Psoas muscle (tissue), 8 donors: ENCODE results near the gene TOR4A. TPM values are rescaled to one million over a fixed set of nuclear protein-coding genes. Genes with fewer than 3 reads are reported as not detected.

Source experiments
- ATAC-seq, 4 donors: fragments of 200-7000 bp; cut with Tn5 transposase; one replicate each; pipeline ENCODE4 v1.9.1; 2020; ENCODE audit warnings: moderate library complexity in 3 of 4, mild to moderate bottlenecking in 2 of 4
- DNase-seq, 2 donors: peaks; one replicate each; pipeline ENCODE4 v3.0.0-alpha.2; 2020
- H3K27ac ChIP-seq: fragments of 200-600 bp; one replicate; pipeline ENCODE4 v1.8.0; 2022
- H3K27me3 ChIP-seq, 3 donors: fragments of 200-600 bp in 1 of 3; one replicate each; pipeline versions ENCODE4 v1.6.1 to v1.8.0; 2013 to 2022; ENCODE audit warnings: low read length in 2 of 3, mild to moderate bottlenecking in 2 of 3, moderate library complexity in 1 of 3; ENCODE audit not compliant: insufficient read depth in 3 of 3
- H3K36me3 ChIP-seq, 2 donors: fragments of 200-600 bp in 1 of 2; one replicate each; pipeline versions ENCODE4 v1.6.1 to v1.8.0; 2013 to 2022; ENCODE audit warnings: low read depth in 1 of 2, mild to moderate bottlenecking in 1 of 2, moderate library complexity in 1 of 2; ENCODE audit not compliant: insufficient read depth in 1 of 2
- H3K4me1 ChIP-seq: fragments of 200-600 bp; one replicate; pipeline ENCODE4 v1.8.0; 2022
- H3K4me3 ChIP-seq: fragments of 200-600 bp; one replicate; pipeline ENCODE4 v1.8.0; 2022; ENCODE audit warnings: mild to moderate bottlenecking
- H3K9me3 ChIP-seq: fragments of 200-600 bp; one replicate; pipeline ENCODE4 v1.8.0; 2022
- CTCF ChIP-seq: fragments of 200-600 bp; IDR thresholded peaks from one replicate; pipeline ENCODE4 v1.8.0; 2022; ENCODE audit warnings: antibody characterized with exemption
- WGBS, 3 donors: extraction: QIAGEN DNeasy Blood & Tissue Kit; methylation state at CpG; one replicate each; pipeline versions ENCODE4 v1.1.6 to v1.1.7; 2013; 5-methylcytosine and 5-hydroxymethylcytosine counted together
- intact Hi-C, 2 donors: fragments of 100-400 bp; cut with DNase I; formaldehyde crosslinking; loops; one replicate each; pipeline versions ENCODE4 v1.11.0 to v1.14.2; 2022
- polyA plus RNA-seq, 3 donors: library from polyadenylated mRNA; stranded (reverse); fragments of 200-250 nt; gene quantifications; one replicate each; pipeline ENCODE4 v1.2.3, GENCODE V29; 2013
- total RNA-seq, 4 donors: library from RNA; stranded (reverse); fragmentation: NEBNext Ultra II Directional in 2 of 4; extraction: Animal tissue kit (Norgen Biotek cat#: 25700) in 2 of 4; gene quantifications; one replicate each; pipeline versions ENCODE4 v1.2.1 to v1.2.4, GENCODE V29; 2021 to 2023
- donor health status: healthy with polysubstance abuse.
- donor health status: DM: no; HTN: no; CAD: no; lungs with moderate emphysema.
- donor health status: Bipolar disorder and iron deficiency.
- donor health status: healthy.
- donor health status: DM: yes; HTN: yes; CAD: no.
- donor health status: DM: no; HTN: no; CAD: no.
- donor health status: DM: no; HTN: no; CAD: no.
- donor health status: DM: yes; HTN: yes; CAD: no.

The TOR4A gene
- total and polyA plus RNA-seq, 7 donors, result 0.77 to 2.3 (median 2.1) TPM

DNA sequence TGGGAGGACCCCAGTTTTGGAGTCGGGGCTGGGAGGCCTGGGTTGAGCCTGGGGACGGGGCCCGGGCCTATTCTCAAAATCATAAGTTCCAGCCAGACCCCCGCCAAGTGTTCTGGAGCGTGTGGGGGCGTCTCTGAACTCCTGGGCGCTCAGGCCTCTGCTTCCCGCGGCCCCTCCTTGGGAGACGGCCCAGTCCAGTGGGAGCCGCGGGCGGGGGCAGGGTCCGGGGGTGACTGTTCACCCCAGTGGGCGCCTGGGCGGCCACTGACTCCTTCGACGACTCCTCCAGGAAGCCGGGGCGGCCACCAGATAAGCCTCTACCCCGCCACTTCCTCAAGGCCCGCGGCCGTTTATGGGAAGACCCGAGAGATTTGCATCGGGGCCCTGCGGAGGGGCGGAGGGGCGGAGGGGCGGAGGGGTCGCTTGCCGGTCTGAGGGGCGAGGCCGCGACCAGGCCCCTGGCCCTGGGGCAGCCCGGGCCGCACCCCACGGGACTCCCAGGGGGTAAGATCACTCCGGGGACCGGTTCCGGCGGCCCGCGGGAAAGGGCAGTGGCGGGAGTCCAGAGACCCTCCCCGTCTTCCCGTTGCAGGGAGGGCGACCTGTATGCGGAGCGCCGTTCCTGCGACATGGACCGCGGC is 655 bp downstream of the TOR4A start:
- H3K27me3 ChIP-seq, result peaks cover 0 to 48% (median 18%) of the 10 kb centered on the region in 3 donors
- DNase-seq (peak in 1 of 2 donors; percentile 37), ATAC-seq (peak in 1 of 4 donors; percentile 19)
- peak overlapping the region; percentile 62 for H3K4me3 ChIP-seq
- WGBS, 3 donors, result 12 to 33% (median 16%) methylated on average over 25 to 54 of the region's 54 CpGs
- TF ChIP-seq CTCF, result no peak
- peak overlapping the region; percentile 75 for H3K27ac ChIP-seq
- H3K36me3 ChIP-seq, result peaks cover 0 to 3% of the 10 kb centered on the region in 2 donors
- peaks cover 30% of the 10 kb centered on the region for H3K4me1 ChIP-seq
- intact Hi-C loops, result no loop called here
- no peaks in the 10 kb centered on the region for H3K9me3 ChIP-seq

DNA sequence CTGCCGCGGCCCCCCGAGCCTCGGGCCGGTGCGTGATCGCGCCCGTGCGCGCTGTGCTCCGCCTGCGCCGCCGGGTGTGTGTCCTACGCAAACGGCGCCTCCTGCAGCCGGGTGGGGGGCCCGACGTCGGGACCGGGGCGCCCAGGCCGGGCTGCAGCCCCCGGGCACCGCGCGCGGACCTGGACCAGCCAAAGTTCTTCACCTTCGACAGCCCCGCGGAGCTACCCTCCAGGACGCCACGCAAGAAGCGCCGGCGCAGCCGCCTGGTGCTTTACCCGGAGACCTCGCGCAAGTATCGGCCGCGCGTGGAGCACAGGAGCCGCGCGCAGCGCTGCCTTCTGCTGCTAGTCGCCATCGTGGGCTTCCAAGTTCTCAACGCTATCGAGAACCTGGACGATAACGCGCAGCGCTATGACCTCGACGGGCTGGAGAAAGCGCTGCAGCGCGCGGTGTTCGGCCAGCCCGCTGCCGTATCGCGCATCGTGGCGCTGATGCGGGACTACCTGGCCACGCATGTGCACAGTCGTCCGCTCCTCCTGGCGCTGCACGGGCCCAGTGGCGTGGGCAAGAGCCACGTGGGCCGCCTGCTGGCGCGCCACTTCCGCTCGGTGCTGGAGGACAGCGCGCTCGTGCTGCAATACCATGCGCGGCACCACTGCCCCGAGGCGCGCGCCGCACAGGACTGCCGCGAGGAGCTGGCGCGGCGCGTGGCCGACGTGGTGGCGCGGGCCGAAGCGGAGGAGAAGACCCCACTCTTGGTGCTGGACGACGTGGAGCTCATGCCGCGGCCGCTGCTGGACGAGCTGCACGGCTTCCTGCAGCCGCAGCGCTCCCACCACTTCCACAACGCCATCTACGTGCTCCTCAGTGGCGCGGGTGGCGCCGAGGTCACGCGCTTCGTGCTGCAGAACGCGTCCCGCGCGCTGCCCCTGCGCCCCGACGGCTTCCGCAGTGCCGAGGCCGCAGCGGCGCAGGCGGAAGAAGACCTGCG is 1.5 kb downstream of the TOR4A start:
- no peak overlapping the region for H3K27ac ChIP-seq
- ATAC-seq, result no peak
- H3K36me3 ChIP-seq, result no peaks in the 10 kb centered on the region
- peaks cover 0 to 48% (median 16%) of the 10 kb centered on the region in 3 donors for H3K27me3 ChIP-seq
- TF ChIP-seq CTCF, result no peak
- peaks cover 30% of the 10 kb centered on the region for H3K4me1 ChIP-seq
- WGBS, 3 donors, result 62 to 77% (median 76%) methylated on average over 119 to 139 of the region's 139 CpGs
- peak overlapping the region; percentile 62 for H3K4me3 ChIP-seq
- no peak for DNase-seq
- intact Hi-C loops, result no loop called here
- H3K9me3 ChIP-seq, result no peaks in the 10 kb centered on the region

DNA sequence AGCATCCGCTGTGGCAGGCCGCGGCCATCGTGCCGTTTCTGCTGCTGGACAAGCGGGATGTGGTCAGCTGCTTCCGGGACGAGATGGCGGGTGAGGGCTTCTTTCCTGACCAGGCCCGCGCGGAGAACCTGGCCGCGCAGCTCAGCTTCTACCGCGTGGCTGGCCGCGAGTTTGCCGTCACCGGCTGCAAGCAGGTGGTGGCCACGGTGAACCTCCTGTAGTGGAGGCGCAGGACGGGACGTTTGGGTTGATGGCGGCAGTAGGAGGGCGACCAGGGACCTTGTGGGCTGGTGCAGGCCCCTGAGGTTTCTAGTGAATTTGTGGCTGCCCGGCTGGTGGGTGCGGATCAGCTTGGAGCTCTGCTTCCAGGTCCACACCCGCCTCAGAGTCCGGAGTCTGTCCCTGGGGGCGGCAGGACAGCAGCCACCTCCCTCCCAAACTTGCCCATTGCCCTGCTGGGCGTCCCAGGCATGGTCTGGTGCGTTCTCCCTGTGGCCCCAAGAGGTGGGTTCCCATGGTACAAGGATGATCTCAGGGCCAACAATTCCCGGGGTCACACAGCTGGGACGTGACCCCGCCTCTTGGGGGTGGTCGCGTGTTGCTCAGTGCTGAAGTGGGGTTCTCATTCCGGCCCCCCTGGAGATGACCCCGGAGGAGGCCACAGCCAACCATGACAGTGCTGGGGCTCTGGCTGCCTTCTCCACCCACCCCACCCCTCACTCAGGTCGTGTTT is 2.4 kb downstream of the TOR4A start:
- intact Hi-C loops, result no loop called here
- WGBS, 3 donors, result 76 to 83% (median 81%) methylated on average over 35 to 41 of the region's 41 CpGs
- Histone ChIP-seq H3K27ac (no peak overlapping the region), H3K4me3 (no peak overlapping the region), H3K36me3 (no peaks in the 10 kb centered on the region), H3K9me3 (no peaks in the 10 kb centered on the region), H3K27me3 (peaks cover 0 to 48% (median 16%) of the 10 kb centered on the region in 3 donors), H3K4me1 (peaks cover 30% of the 10 kb centered on the region)
- no peak for TF ChIP-seq CTCF
- ATAC-seq (no peak), DNase-seq (no peak)

DNA sequence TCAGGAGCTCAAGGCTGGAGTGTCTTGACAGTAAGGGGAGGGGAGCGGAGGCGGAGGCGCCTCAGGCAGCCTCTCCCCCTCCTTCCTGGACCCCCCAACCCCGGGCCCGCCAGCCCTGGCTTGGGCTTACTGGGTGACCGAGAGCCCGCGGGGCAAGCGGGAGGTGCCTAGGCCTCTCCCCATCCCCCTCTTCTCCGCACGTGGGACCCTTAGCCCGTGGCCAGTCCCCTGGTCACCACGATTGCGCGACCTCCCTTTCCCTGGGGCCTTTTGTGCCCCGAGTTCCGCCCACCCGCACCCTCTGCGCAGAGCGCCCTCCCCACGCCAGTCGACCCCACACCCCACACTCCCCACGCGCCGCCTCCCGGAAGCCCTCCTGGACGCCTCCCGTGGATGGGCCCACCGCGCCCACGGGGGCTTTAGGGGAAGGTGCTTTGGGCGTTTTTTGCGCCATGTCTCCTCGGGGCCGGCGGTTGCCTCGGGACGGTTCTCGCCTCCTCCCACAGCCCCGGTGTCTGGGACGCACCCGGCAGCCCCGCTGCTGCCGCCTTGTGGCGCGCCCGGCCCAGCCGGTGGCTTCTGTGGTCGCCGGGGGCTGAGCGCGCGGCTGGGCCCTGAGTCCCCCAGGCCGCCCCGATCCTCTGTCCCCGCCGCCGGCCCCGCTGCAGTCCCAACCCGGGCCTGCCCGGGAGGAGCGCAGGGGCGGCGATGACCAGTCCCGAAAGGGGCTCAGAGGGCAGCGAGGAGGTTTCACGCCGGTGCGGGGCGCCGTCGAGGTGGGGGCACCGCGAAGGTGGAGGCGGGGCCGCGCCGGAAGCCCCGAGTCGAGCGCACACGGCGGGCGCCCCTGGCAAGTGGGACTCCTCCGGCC is 3.2 kb downstream of the TOR4A start:
- DNase-seq (peak in 1 of 2 donors; percentile 26), ATAC-seq (peak; percentile 33 to 50 (median 37))
- H3K36me3 ChIP-seq, result no peaks in the 10 kb centered on the region
- no peaks in the 10 kb centered on the region for H3K9me3 ChIP-seq
- 25 to 26% (median 26%) methylated on average over 60 to 85 of the region's 85 CpGs for WGBS, 3 donors
- H3K27me3 ChIP-seq, result peaks cover 0 to 48% (median 16%) of the 10 kb centered on the region in 3 donors
- peak overlapping the region; percentile 18 for H3K4me3 ChIP-seq
- H3K27ac ChIP-seq, result no peak overlapping the region
- intact Hi-C loops, result no loop called here
- TF ChIP-seq CTCF, result peak; percentile 30
- peaks cover 27% of the 10 kb centered on the region for H3K4me1 ChIP-seq
